H9 (cell line): ENCODE measurements around the gene RPL11. TPM values are rescaled to one million over a fixed set of nuclear protein-coding genes. Genes with fewer than 3 reads are reported as not detected.

Source experiments
- DNase-seq: peaks from one replicate; pipeline ENCODE4 v3.0.0-alpha.2; 2017
- H2AFZ ChIP-seq: one replicate; pipeline ENCODE4 v1.6.1; 2013; ENCODE audit warnings: mild to moderate bottlenecking, low read length, control low read depth, moderate library complexity
- H2AK5ac ChIP-seq: 2 replicates; pipeline ENCODE4 v1.6.1; 2013; ENCODE audit warnings: low read length, control low read depth, mixed read lengths; ENCODE audit not compliant: insufficient read length
- H2BK120ac ChIP-seq: one replicate; pipeline ENCODE4 v1.6.1; 2013; ENCODE audit warnings: low read depth, mild to moderate bottlenecking, low read length, control low read depth, inconsistent platforms; ENCODE audit not compliant: poor library complexity, severe bottlenecking
- H2BK12ac ChIP-seq: 2 replicates; pipeline ENCODE4 v1.6.1; 2013; ENCODE audit warnings: low read length, control low read depth, mixed read lengths, low read depth; ENCODE audit not compliant: insufficient read length
- H2BK15ac ChIP-seq: 2 replicates; pipeline ENCODE4 v1.6.1; 2013; ENCODE audit warnings: low read depth, low read length, control low read depth
- H2BK20ac ChIP-seq: one replicate; pipeline ENCODE4 v1.6.1; 2013; ENCODE audit warnings: low read depth, mild to moderate bottlenecking, low read length, control low read depth, inconsistent platforms; ENCODE audit not compliant: poor library complexity, severe bottlenecking
- H2BK5ac ChIP-seq: 2 replicates; pipeline ENCODE4 v1.6.1; 2013; ENCODE audit warnings: low read length, control low read depth, mixed read lengths; ENCODE audit not compliant: insufficient read length
- H3K14ac ChIP-seq: 2 replicates; pipeline ENCODE4 v1.6.1; 2013; ENCODE audit warnings: low read length, control low read depth; ENCODE audit not compliant: insufficient read depth
- H3K18ac ChIP-seq: 2 replicates; pipeline ENCODE4 v1.6.1; 2013; ENCODE audit warnings: low read depth, mild to moderate bottlenecking, mixed read lengths, low read length, control low read depth; ENCODE audit not compliant: insufficient read length
- H3K23ac ChIP-seq: 2 replicates; pipeline ENCODE4 v1.6.1; 2013; ENCODE audit warnings: low read length, control low read depth, mixed read lengths, low read depth; ENCODE audit not compliant: insufficient read length
- H3K23me2 ChIP-seq: 2 replicates; pipeline ENCODE4 v1.6.1; 2013; ENCODE audit warnings: low read depth, mild to moderate bottlenecking, mixed read lengths, low read length, control low read depth; ENCODE audit not compliant: insufficient read length, poor library complexity, severe bottlenecking
- H3K27ac ChIP-seq: 2 replicates; pipeline ENCODE4 v1.5.1; 2013; ENCODE audit warnings: low read length, control low read depth, mixed read lengths, low read depth; ENCODE audit not compliant: insufficient read length
- H3K27me3 ChIP-seq: 2 replicates; pipeline ENCODE4 v1.6.1; 2013; ENCODE audit warnings: low read length, control low read depth, inconsistent platforms; ENCODE audit not compliant: insufficient read depth
- H3K4ac ChIP-seq: 2 replicates; pipeline ENCODE4 v1.6.1; 2013; ENCODE audit warnings: low read depth, mild to moderate bottlenecking, control low read depth, inconsistent platforms, low read length, moderate library complexity
- H3K4me1 ChIP-seq: 2 replicates; pipeline ENCODE4 v1.6.1; 2013; ENCODE audit warnings: low read length, control low read depth, inconsistent platforms; ENCODE audit not compliant: insufficient read depth
- H3K4me2 ChIP-seq: 2 replicates; pipeline ENCODE4 v1.6.1; 2013; ENCODE audit warnings: low read length, control low read depth, mixed read lengths; ENCODE audit not compliant: insufficient read length, insufficient read depth
- H3K56ac ChIP-seq: 2 replicates; pipeline ENCODE4 v1.6.1; 2013; ENCODE audit warnings: low read depth, mild to moderate bottlenecking, mixed read lengths, low read length, control low read depth; ENCODE audit not compliant: insufficient read length
- H3K79me1 ChIP-seq: 2 replicates; pipeline ENCODE4 v1.6.1; 2013; ENCODE audit warnings: low read depth, mild to moderate bottlenecking, moderate library complexity, low read length, control low read depth, inconsistent platforms; ENCODE audit not compliant: insufficient read depth, poor library complexity, severe bottlenecking
- H3K79me2 ChIP-seq: 2 replicates; pipeline ENCODE4 v1.6.1; 2013; ENCODE audit warnings: low read length, control low read depth, inconsistent platforms; ENCODE audit not compliant: insufficient read depth
- H3K9ac ChIP-seq: 2 replicates; pipeline ENCODE4 v1.6.1; 2013; ENCODE audit warnings: low read length, control low read depth, mixed read lengths; ENCODE audit not compliant: insufficient read length; ENCODE audit errors: extremely low read depth
- H3K9me3 ChIP-seq: one replicate; pipeline ENCODE4 v1.6.1; 2013; ENCODE audit warnings: low read depth, low read length, inconsistent platforms; ENCODE audit not compliant: control insufficient read depth
- H3T11ph ChIP-seq: one replicate; pipeline ENCODE4 v1.6.1; 2013; ENCODE audit warnings: mild to moderate bottlenecking, low read length, control low read depth, inconsistent platforms
- H4K20me1 ChIP-seq: one replicate; pipeline ENCODE4 v1.6.1; 2013; ENCODE audit not compliant: control insufficient read depth, insufficient read length, insufficient read depth
- H4K5ac ChIP-seq: 2 replicates; pipeline ENCODE4 v1.6.1; 2013; ENCODE audit warnings: low read depth, mild to moderate bottlenecking, mixed read lengths, low read length, control low read depth; ENCODE audit not compliant: insufficient read length
- H4K8ac ChIP-seq: replicated peaks from 2 replicates; pipeline ENCODE4 v1.6.1; 2013; ENCODE audit warnings: low read length, control low read depth, mixed read lengths, low read depth; ENCODE audit not compliant: insufficient read length
- H4K91ac ChIP-seq: 2 replicates; pipeline ENCODE4 v1.6.1; 2013; ENCODE audit warnings: low read depth, mild to moderate bottlenecking, moderate library complexity, mixed read lengths, low read length, control low read depth; ENCODE audit not compliant: insufficient read length
- H3K27ac Mint-ChIP-seq, 3 experiments: 2 replicates in 2 of 3; 3 replicates in 1 of 3; pipeline ENCODE4 v1.8.0; 2020 to 2021; ENCODE audit warnings: mixed read lengths in 3 of 3, mild to moderate bottlenecking in 1 of 3, moderate library complexity in 1 of 3
- H3K27me3 Mint-ChIP-seq: 2 replicates; pipeline ENCODE4 v1.8.0; 2021; ENCODE audit warnings: low read depth, mild to moderate bottlenecking, moderate library complexity, mixed read lengths
- H3K36me3 Mint-ChIP-seq, 3 experiments: 2 replicates in 2 of 3; 3 replicates in 1 of 3; pipeline ENCODE4 v1.8.0; 2020 to 2021; ENCODE audit warnings: low read depth in 3 of 3, mixed read lengths in 3 of 3; ENCODE audit not compliant: insufficient read depth in 1 of 3
- H3K4me1 Mint-ChIP-seq, 2 experiments: 2 replicates each; pipeline ENCODE4 v1.8.0; 2020; ENCODE audit warnings: mixed read lengths in 2 of 2
- H3K4me3 Mint-ChIP-seq, 2 experiments: 2 replicates in 1 of 2; 3 replicates in 1 of 2; pipeline ENCODE4 v1.8.0; 2020 to 2021; ENCODE audit warnings: mild to moderate bottlenecking in 2 of 2, mixed read lengths in 2 of 2, moderate library complexity in 1 of 2
- H3K9me3 Mint-ChIP-seq, 2 experiments: 2 replicates in 1 of 2; 3 replicates in 1 of 2; pipeline ENCODE4 v1.8.0; 2020; ENCODE audit warnings: mild to moderate bottlenecking in 2 of 2, mixed read lengths in 2 of 2, moderate library complexity in 1 of 2
- CTCF ChIP-seq: fragments of 200-600 bp; sonication (generic); conservative IDR thresholded peaks from 3 replicates; pipeline ENCODE4 v1.8.0; 2021; ENCODE audit warnings: antibody characterized with exemption, mild to moderate bottlenecking
- WGBS: extraction: QIAGEN DNeasy Blood & Tissue Kit; methylation state at CpG from one replicate; pipeline ENCODE4 v1.1.7; 2013; ENCODE audit warnings: missing lambda C conversion rate, low lambda C conversion rate, mixed read lengths; ENCODE audit not compliant: insufficient read length; ENCODE audit errors: extremely low coverage; 5-methylcytosine and 5-hydroxymethylcytosine counted together
- total RNA-seq: library from RNA; stranded (reverse); gene quantifications from 2 replicates; pipeline ENCODE4 v1.2.1, GENCODE V29; 2021

The RPL11 gene
- total RNA-seq, 1 experiment from 2014 or later, result 1,618 TPM

- WGBS, result no CpG with 5 or more reads among the region's 3 CpGs
- peaks cover 11 to 12% of the 10 kb centered on the region in 2 experiments for H3K4me1 Mint-ChIP-seq
- H3K27ac Mint-ChIP-seq, result no peak overlapping the region
- Histone ChIP-seq H2BK15ac (no peak overlapping the region), H3K56ac (no peak overlapping the region), H3K14ac (no peak overlapping the region), H3K4me2 (no peak overlapping the region), H2AK5ac (no peak overlapping the region), H3K27ac (no peak overlapping the region), H4K20me1 (no peaks in the 10 kb centered on the region), H3K9ac (no peak overlapping the region), H4K91ac (no peak overlapping the region), H2BK12ac (no peak overlapping the region), H3T11ph (no peak overlapping the region), H3K4ac (no peak overlapping the region), H3K79me1 (peaks cover 3% of the 10 kb centered on the region), H3K9me3 (no peaks in the 10 kb centered on the region), H2BK20ac (no peak overlapping the region), H3K23me2 (no peaks in the 10 kb centered on the region), H3K27me3 (no peaks in the 10 kb centered on the region), H2BK5ac (no peak overlapping the region), H2AFZ (no peak overlapping the region), H3K23ac (no peak overlapping the region), H3K79me2 (0 out of 2 replicates have a peak, but pooled peaks cover 1% of the 10 kb centered on the region), H2BK120ac (no peak overlapping the region), H3K18ac (no peak overlapping the region), H4K8ac (no peak overlapping the region), H4K5ac (no peak overlapping the region), H3K4me1 (no peaks in the 10 kb centered on the region)
- H3K36me3 Mint-ChIP-seq, result no peaks in the 10 kb centered on the region; a peak in 1 of 7 replicates
- H3K9me3 Mint-ChIP-seq, result no peaks in the 10 kb centered on the region
- TF ChIP-seq CTCF, result no peak
- no peaks in the 10 kb centered on the region for H3K27me3 Mint-ChIP-seq
- no peak overlapping the region; a peak in 1 of 5 replicates for H3K4me3 Mint-ChIP-seq
- DNase-seq, result no peak
Measured at GRCh38 chr1:23719162-23719820, 27.7 kb downstream of the RPL11 start.
